SJCRH30 (cell line): ENCODE measurements around the gene TBX4. TPM values are rescaled to one million over a fixed set of nuclear protein-coding genes. Genes with fewer than 3 reads are reported as not detected.
"Not testable (repeated sequence)": the region's sequence is repeated elsewhere in the genome, so short reads cannot be mapped to it uniquely, and the experiment has no call there.

ENCODE experiments used
- DNase-seq, 2 experiments: peaks; one replicate each; pipeline ENCODE4 v3.0.0-alpha.2; 2015 to 2020
- H3K27ac ChIP-seq: fragments of 250-450 bp; sonication (Bioruptor Pico); 2 replicates; pipeline ENCODE4 v1.5.1; 2020; ENCODE audit warnings: mild to moderate bottlenecking, moderate library complexity
- H3K27me3 ChIP-seq: fragments of 250-450 bp; sonication (Bioruptor Pico); 2 replicates; pipeline ENCODE4 v1.5.1; 2020; ENCODE audit warnings: mild to moderate bottlenecking, moderate library complexity
- H3K36me3 ChIP-seq: fragments of 250-450 bp; sonication (Bioruptor Pico); 2 replicates; pipeline ENCODE4 v1.5.1; 2020; ENCODE audit warnings: mild to moderate bottlenecking, moderate library complexity
- H3K4me1 ChIP-seq: fragments of 250-450 bp; sonication (Bioruptor Pico); 2 replicates; pipeline ENCODE4 v1.5.1; 2020; ENCODE audit warnings: mild to moderate bottlenecking, moderate library complexity
- H3K4me3 ChIP-seq: fragments of 250-450 bp; sonication (Bioruptor Pico); 2 replicates; pipeline ENCODE4 v1.5.1; 2020; ENCODE audit warnings: mild to moderate bottlenecking, moderate library complexity
- H3K9me3 ChIP-seq: fragments of 250-450 bp; sonication (Bioruptor Pico); replicated peaks from 2 replicates; pipeline ENCODE4 v1.5.1; 2020; ENCODE audit warnings: mild to moderate bottlenecking, moderate library complexity
- total RNA-seq: library from RNA; depleted of rRNA; stranded (reverse); fragments of >200 nt; shearing (Covaris generic); gene quantifications from 2 replicates; pipeline ENCODE4 v1.2.3, GENCODE V29; 2014

TBX4 gene
- total RNA-seq, 1 experiment from 2014 or later: 0.42 TPM

- no peak for DNase-seq
- Histone ChIP-seq H3K36me3 (no peaks in the 10 kb centered on the region), H3K4me1 (peaks cover 13% of the 10 kb centered on the region), H3K27ac (no peak overlapping the region), H3K9me3 (no peaks in the 10 kb centered on the region), H3K4me3 (no peak overlapping the region), H3K27me3 (no peaks in the 10 kb centered on the region)
These were observed 55.3 kb downstream of the TBX4 start for GRCh38 chr17:61507383-61508066.

GRCh38 chr17:61508912-61509311 lies 56.7 kb downstream of the TBX4 start:
- no peak for DNase-seq
- no peak overlapping the region for H3K4me3 ChIP-seq
- H3K9me3 ChIP-seq: no peaks in the 10 kb centered on the region
- no peaks in the 10 kb centered on the region for H3K36me3 ChIP-seq
- no peak overlapping the region for H3K27ac ChIP-seq
- H3K27me3 ChIP-seq: no peaks in the 10 kb centered on the region
- peaks cover 13% of the 10 kb centered on the region for H3K4me1 ChIP-seq

GRCh38 chr17:61509454-61509853 lies 57.2 kb downstream of the TBX4 start:
- H3K27ac ChIP-seq, H3K27me3 ChIP-seq, H3K4me1 ChIP-seq, DNase-seq, H3K4me3 ChIP-seq, H3K36me3 ChIP-seq, H3K9me3 ChIP-seq: not testable (repeated sequence)

- H3K4me3 ChIP-seq: no peak overlapping the region
- no peaks in the 10 kb centered on the region for H3K9me3 ChIP-seq
- H3K27me3 ChIP-seq: no peaks in the 10 kb centered on the region
- DNase-seq: no peak
- H3K27ac ChIP-seq: no peak overlapping the region
- H3K4me1 ChIP-seq: no peaks in the 10 kb centered on the region; the same call in 1 of the 2 replicates
- H3K36me3 ChIP-seq: no peaks in the 10 kb centered on the region
These were observed 58.0 kb downstream of the TBX4 start for GRCh38 chr17:61510237-61510636.

- Histone ChIP-seq H3K4me1 (no peaks in the 10 kb centered on the region; the same call in 1 of the 2 replicates), H3K4me3 (no peak overlapping the region), H3K9me3 (no peaks in the 10 kb centered on the region), H3K36me3 (no peaks in the 10 kb centered on the region), H3K27ac (no peak overlapping the region), H3K27me3 (no peaks in the 10 kb centered on the region)
- no peak for DNase-seq
These were observed 58.8 kb downstream of the TBX4 start for GRCh38 chr17:61510991-61511390.

GRCh38 chr17:61511480-61512182 lies 59.4 kb downstream of the TBX4 start:
- Histone ChIP-seq H3K4me1 (no peaks in the 10 kb centered on the region), H3K9me3 (no peaks in the 10 kb centered on the region), H3K27ac (no peak overlapping the region), H3K4me3 (no peak overlapping the region), H3K36me3 (no peaks in the 10 kb centered on the region), H3K27me3 (no peaks in the 10 kb centered on the region)
- no peak for DNase-seq

- no peaks in the 10 kb centered on the region for H3K36me3 ChIP-seq
- no peaks in the 10 kb centered on the region for H3K9me3 ChIP-seq
- no peak overlapping the region for H3K4me3 ChIP-seq
- no peak overlapping the region for H3K27ac ChIP-seq
- DNase-seq: no peak
- no peaks in the 10 kb centered on the region; the same call in 1 of the 2 replicates for H3K4me1 ChIP-seq
- no peaks in the 10 kb centered on the region for H3K27me3 ChIP-seq
These were observed 62.3 kb downstream of the TBX4 start for GRCh38 chr17:61514491-61514890.

- H3K9me3 ChIP-seq: no peaks in the 10 kb centered on the region
- H3K4me3 ChIP-seq: no peak overlapping the region
- H3K27ac ChIP-seq: no peak overlapping the region
- no peak for DNase-seq
- no peaks in the 10 kb centered on the region for H3K27me3 ChIP-seq
- H3K36me3 ChIP-seq: no peaks in the 10 kb centered on the region
- peaks cover 5% of the 10 kb centered on the region for H3K4me1 ChIP-seq
These were observed 65.0 kb downstream of the TBX4 start for GRCh38 chr17:61517265-61517664.

GRCh38 chr17:61517843-61518606 lies 65.8 kb downstream of the TBX4 start:
- H3K27ac ChIP-seq: no peak overlapping the region
- no peak overlapping the region for H3K4me3 ChIP-seq
- H3K9me3 ChIP-seq: no peaks in the 10 kb centered on the region
- H3K4me1 ChIP-seq: peaks cover 5% of the 10 kb centered on the region
- H3K27me3 ChIP-seq: no peaks in the 10 kb centered on the region
- no peak for DNase-seq
- H3K36me3 ChIP-seq: no peaks in the 10 kb centered on the region

GRCh38 chr17:61519139-61519538 lies 66.9 kb downstream of the TBX4 start:
- no peak overlapping the region for H3K4me3 ChIP-seq
- no peak overlapping the region for H3K27ac ChIP-seq
- H3K4me1 ChIP-seq: peaks cover 5% of the 10 kb centered on the region
- no peak for DNase-seq
- no peaks in the 10 kb centered on the region for H3K27me3 ChIP-seq
- H3K9me3 ChIP-seq: no peaks in the 10 kb centered on the region
- no peaks in the 10 kb centered on the region for H3K36me3 ChIP-seq

GRCh38 chr17:61519754-61520440 lies 67.7 kb downstream of the TBX4 start:
- Histone ChIP-seq H3K27me3 (no peaks in the 10 kb centered on the region), H3K36me3 (no peaks in the 10 kb centered on the region), H3K4me3 (no peak overlapping the region), H3K9me3 (no peaks in the 10 kb centered on the region), H3K27ac (no peak overlapping the region), H3K4me1 (peaks cover 5% of the 10 kb centered on the region)
- no peak for DNase-seq

- Histone ChIP-seq H3K4me1 (peaks cover 5% of the 10 kb centered on the region), H3K27me3 (no peaks in the 10 kb centered on the region), H3K27ac (no peak overlapping the region), H3K36me3 (no peaks in the 10 kb centered on the region), H3K9me3 (no peaks in the 10 kb centered on the region), H3K4me3 (no peak overlapping the region)
- no peak for DNase-seq
These were observed 68.7 kb downstream of the TBX4 start for GRCh38 chr17:61520897-61521296.

GRCh38 chr17:61522088-61522487 lies 69.9 kb downstream of the TBX4 start:
- H3K36me3 ChIP-seq: no peaks in the 10 kb centered on the region
- no peaks in the 10 kb centered on the region for H3K9me3 ChIP-seq
- no peak overlapping the region for H3K27ac ChIP-seq
- DNase-seq: no peak
- H3K4me3 ChIP-seq: no peak overlapping the region
- H3K4me1 ChIP-seq: peaks cover 5% of the 10 kb centered on the region
- no peaks in the 10 kb centered on the region for H3K27me3 ChIP-seq

- Histone ChIP-seq H3K9me3 (no peaks in the 10 kb centered on the region), H3K36me3 (no peaks in the 10 kb centered on the region), H3K27ac (no peak overlapping the region), H3K4me3 (no peak overlapping the region), H3K4me1 (peaks cover 5% of the 10 kb centered on the region), H3K27me3 (no peaks in the 10 kb centered on the region)
- no peak for DNase-seq
These were observed 72.1 kb downstream of the TBX4 start for GRCh38 chr17:61524319-61524718.

GRCh38 chr17:61527441-61527840 lies 75.2 kb downstream of the TBX4 start:
- H3K4me1 ChIP-seq, H3K36me3 ChIP-seq, H3K27me3 ChIP-seq, H3K27ac ChIP-seq, H3K9me3 ChIP-seq, H3K4me3 ChIP-seq, DNase-seq: not testable (repeated sequence)
